ENCODE measurements around the gene MPPED1.

The MPPED1 gene

DNA sequence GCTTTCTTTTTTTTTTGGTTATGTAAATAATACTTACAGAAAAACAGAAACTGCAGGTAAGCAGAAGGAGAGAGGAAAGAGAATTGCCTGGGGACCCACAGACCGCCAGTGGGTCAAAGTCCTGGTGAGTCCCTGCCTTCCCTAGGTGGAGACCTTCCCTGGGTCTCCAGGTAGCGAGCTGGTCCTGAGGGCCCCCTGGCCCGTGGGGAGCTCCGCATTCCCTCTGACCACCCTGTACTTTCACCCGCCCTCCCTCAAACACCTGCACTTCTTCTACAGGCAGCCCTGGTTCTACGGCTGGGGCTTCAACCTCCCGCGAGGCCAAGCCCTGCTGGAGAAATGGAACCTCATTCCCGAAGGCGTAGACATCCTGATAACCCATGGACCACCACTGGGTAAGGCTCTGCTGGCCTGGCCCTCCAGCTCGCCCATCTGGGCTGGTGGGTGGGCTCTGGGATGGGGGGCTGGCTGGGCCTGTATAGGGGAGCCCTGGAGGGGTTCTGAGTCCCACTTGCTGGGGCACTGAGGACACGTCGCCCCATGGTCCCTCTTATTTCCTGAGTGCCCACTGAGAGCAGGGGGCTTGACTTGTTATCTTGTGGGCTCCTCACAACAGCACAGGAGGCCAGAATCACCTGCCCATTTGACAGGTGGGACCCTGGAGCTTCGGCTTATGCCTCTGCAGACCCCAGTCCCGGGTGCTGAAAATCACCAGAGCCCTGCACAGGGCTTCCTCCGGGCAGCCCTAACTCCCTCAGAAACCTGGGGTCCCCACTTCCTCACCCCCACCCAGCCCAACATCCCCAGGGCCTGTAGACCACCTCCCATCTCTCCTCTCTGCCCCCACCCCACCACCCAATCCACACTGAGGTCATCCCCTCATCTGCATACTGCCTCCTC lies 86.4 kb downstream of the MPPED1 start:
- DNase-seq (ENCODE audit: low read depth in 2 of 2): no peak

DNA sequence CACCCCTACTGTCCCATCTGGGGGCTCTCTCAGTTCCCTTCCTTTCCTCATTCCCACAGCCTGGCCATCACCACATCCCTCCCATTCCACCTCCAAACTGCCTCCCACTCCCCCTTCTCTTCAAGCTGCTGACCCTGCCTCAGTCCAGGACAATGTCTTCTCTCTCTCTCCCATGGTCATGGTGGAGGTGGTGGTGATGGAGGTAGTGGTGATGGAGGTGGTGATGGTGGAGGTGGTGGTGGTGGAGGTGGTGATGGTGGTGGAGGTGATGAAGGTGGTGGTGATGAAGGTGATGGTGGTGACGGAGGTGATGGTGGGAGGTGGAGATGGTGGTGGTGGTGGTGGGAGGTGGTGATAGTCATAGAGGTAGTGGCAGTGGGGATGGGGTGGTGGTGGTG lies 87.0 kb downstream of the MPPED1 start:
- DNase-seq (ENCODE audit: low read depth in 2 of 2): no peak

DNA sequence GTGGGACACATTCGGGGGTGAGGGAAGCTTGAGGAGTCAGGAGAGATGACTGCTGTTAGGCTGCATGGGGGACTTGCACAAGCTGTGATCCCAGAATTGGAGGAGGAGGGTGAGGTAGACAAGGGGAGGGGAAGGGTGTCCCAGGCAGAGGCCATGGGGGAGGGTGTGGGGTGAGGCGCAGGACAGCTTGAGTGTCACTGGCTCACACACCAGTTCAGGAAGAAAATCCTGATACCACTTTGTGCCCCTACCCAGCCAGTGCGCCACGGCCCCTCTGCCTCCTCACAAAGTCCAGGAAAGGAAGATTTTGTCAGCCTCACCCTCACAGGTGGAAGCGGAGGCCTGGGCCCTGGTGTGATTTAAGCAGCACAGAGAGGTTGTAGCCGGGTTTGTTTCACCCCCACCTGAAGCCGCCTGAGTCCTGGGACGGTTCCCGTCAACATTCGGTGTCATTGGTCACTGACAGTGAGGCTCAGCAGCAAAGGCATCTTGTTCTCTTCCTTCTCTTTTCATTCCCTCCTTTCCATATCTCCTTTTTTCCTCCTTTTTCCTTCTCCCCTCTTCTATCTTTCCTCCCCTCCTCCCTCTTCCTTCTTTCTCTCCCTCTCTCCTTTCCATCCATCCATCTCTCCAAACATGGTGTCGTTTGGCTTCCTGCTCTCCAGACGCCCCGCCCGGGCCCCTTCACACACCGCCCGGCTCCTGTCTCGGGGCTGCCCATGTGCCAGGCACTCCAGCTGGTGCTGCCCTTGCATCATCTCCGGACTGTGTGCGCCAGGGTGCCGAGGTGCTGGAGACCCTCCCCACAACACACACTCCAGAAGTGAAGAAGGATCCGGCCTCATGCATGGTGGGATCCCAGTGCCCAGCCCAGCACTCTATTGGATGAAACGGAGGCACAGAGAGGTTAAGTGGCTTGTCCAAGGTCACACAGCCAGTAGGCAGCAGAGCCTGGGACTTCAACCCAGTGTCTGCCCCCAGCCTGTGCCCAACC lies 89.3 kb downstream of the MPPED1 start:
- DNase-seq (ENCODE audit: low read depth in 2 of 2): no peak

DNA sequence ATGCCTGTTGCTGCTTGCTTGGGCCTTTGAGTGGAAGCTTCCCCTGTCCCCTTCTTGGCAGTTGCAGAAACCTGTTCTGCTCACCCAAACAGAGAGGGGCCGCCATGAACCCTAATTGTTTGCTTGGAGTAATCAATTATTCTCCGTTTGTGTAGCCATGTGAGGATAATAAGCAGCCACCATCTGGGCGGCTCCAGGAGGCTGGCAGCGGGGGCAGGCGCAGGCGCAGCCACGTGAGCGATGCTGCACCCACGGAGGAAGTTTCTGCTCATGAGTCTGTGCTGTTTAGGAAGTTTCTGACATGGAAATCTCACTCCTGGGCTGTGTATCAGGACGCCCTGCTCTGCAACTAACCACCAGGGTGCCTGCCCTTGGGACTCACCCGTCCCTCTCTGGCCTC lies 90.1 kb downstream of the MPPED1 start:
- no peak for DNase-seq (ENCODE audit: low read depth in 2 of 2)

DNA sequence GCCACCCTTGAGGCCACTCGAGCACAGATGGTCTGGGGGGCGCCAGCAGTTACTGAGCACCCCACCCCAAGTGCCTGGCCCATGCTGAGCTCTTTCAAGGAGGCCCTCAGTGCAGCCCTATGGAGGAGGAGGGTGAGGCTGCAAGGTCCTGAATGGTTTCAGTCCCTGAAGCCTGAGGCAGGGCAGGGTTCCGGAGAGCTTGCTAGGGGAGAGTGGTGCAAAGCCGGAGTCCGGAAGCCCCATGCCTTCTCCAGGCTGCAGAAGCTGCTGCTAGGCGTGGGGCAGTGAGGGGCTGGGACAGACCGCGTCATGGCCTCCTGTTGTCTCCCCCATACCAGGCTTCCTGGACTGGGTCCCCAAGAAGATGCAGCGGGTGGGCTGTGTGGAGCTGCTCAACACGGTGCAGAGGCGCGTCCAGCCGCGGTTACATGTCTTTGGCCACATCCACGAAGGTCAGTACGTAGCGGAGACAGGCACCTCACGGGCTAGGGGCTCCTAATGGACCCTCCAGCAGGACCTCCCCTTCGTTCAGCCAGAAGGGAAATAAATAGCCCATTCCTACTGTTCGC lies 90.6 kb downstream of the MPPED1 start:
- DNase-seq (ENCODE audit: low read depth in 2 of 2): no peak

DNA sequence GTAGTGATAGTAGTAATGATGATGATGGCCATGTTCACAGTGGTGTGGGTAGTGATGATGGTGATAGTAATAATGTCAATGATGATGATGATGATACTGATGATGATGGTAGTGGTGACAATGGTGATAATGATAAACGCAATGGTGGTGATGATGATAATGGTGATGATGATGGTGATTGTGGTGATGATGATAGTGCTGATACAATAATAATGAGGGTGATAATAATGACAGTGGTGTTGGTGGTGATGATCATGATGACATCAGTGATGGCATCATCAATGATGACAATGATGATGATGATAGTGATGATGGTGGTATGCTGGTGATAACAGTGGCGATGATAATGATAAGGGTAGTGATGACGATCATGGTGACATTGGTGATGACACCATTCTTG lies 92.3 kb downstream of the MPPED1 start:
- DNase-seq (ENCODE audit: low read depth in 2 of 2): no peak

DNA sequence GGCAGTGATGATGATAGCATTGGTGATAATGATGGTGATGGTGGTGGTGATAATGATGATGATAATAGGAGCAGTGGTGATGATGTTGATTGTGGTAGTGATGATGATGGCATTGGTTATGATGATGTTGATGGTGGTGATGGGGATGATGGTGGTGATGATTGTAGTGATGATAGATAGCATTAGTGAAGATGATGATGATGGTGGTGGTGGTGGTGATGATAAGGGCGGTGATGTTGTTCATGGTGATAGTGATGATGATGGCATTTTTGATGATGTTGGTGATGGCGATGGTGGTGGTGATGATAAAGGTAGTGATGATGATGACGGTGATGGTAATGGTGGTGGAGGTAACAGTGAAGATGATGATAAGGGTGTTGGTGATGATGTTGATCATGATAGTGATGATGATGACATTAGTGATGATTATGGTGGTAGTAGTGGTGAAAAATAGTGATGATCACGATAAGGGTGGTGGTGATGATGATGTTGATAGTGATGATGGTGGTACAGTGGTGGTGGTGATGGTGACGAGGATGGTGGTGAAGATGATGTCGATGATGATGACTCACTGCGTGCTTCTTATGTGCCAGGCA lies 93.0 kb downstream of the MPPED1 start:
- no peak for DNase-seq (ENCODE audit: low read depth in 2 of 2)

DNA sequence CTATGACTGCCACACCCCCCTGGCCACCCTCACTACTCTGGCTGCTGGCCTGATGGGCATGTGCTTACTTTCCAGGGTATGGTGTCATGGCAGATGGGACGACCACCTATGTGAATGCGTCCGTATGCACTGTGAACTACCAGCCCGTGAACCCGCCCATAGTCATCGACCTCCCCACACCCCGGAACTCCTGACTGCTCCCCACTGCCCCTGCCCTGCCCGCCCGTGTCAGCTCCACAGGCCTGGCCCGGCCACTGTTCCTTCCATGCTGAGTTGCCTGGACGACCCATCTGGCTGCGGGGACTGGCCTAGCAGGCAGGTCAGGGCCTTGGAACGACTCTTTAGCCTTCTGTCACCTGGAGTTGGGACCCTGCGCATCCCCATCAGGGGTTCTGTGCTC lies 93.6 kb downstream of the MPPED1 start:
- DNase-seq (ENCODE audit: low read depth in 2 of 2): no peak

DNA sequence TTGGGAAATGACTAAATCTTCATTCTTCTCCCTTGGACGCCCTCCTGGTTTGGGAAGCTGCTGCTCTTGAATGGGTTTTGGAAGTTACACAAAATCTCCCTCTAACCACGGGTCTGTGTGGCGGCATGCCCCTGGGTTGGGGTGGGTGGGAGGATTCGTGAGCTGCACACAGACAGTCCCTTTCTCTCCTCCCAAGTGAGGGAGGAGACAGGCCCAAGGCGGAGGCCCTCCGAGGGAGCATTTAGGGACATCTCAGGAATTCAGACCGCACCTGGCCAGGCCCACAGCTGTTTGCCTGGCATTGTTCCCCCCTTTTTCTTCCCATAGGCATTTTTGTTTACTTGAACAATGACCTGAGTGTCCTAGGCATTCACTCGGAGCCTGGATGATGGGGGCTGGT lies 94.1 kb downstream of the MPPED1 start:
- no peak for DNase-seq (ENCODE audit: low read depth in 2 of 2)

DNA sequence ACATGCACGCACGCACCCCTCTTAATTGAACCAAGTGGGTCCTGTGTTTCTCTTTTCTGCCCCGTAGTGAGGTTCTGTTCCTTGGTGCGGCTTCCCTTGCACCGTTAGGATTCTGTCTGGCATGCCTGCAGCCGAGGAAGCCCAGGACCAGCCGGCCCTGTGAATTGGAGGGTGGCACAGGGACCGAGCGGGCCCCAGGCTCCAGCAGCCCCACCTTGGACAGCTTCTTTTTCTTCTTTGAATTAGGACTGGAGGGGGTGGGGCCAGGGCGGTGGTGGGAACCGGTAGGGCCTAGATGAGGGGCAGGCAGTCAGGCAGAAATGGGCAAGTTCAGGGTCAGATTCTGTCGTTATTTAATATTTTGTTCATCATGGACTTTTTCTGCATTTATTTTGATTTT lies 94.7 kb downstream of the MPPED1 start:
- DNase-seq (ENCODE audit: low read depth in 2 of 2): no peak

DNA sequence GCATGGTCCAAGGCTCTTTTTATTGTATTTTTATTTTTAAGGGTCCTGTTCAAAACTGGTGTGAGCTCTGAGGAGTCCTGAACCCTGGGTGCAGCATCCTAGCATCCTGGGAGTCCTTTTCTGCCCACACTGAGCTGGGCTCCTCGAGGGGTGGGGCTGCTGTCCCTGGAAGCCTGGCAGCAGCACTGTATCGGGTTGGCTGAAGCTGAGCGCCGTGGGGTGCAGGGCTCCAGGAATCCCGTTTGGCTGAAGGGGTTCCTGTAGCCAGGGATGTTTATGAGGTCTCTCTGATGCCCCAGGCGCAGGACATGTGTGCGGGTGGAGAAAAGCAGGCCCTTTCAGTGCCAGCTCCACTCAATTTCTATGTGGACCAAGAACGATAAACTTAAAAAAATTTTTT lies 95.4 kb downstream of the MPPED1 start:
- DNase-seq (ENCODE audit: low read depth in 2 of 2): no peak

DNA sequence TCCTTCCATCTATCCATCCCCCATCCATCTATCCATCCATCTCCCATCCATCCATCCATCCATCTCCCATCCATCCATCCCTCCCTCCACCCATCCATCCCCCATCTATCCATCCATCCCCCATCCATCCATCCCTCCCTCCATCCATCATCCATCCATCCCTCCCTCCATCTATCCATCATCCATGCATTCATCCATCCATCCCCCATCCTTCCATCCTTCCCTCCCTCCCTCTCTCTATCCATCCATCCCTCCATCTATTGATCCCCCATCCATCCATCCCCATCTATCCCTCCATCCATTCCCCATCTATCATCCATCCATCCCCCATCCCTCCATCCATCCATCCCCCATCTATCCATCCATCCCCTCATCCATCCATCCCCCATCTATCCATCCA lies 96.7 kb downstream of the MPPED1 start:
- DNase-seq (ENCODE audit: low read depth in 2 of 2): no peak

DNA sequence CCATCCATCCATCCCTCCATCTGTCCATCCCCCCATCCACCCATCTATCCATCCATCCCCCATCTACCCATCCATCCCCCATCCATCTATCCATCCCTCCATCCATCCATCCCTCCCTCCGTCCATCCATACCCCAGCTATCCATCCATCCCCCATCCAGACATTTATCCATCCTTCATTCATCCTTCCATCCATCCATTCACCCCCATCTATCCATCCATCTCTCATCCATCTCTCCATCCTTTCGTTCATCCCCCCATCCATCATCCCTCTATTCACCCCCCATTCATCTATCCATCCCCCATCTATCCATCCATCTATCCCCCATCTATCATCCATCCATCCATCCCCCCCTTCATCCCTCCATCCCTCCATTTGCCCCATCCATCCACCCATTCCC lies 97.5 kb downstream of the MPPED1 start:
- DNase-seq (ENCODE audit: low read depth in 2 of 2): no peak

DNA sequence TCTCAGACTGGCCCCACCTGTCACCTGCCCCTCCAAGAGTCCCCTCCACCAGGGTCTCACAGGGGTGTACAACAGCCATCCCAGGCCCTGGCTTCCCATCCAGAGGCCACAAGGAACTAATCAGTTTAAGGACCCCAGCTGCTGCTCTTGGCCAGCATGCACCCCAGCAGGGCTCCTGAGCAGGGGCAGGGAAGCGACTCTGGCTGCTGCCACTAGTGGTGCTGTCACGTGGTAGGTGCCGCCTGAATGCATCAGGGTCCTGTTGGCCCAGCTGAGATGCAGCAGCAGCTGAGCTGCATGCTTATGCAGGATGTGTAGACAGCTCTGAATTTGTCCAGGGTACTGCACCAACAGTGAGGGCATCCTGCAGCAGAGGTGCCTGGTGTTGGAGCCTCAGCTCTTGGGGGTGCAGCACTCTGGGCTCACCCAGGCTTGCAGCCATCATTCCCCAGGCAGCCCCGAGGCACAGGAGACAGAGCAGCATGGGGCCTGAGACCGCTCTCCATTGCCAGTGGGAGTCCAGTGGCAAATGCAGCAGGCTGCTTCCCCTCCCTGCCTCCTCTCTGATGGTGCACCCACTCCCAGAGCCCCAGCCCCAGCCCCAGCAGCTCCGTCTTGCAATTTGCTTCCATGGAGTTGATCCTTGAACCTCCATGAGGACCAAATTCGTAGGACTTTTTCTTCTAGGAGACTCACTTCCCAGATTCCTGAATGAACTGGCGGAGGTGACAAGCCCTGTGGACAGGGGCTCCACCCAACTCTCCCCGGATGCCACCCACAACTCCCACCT lies 98.7 kb downstream of the MPPED1 start:
- DNase-seq (ENCODE audit: low read depth in 2 of 2): no peak

DNA sequence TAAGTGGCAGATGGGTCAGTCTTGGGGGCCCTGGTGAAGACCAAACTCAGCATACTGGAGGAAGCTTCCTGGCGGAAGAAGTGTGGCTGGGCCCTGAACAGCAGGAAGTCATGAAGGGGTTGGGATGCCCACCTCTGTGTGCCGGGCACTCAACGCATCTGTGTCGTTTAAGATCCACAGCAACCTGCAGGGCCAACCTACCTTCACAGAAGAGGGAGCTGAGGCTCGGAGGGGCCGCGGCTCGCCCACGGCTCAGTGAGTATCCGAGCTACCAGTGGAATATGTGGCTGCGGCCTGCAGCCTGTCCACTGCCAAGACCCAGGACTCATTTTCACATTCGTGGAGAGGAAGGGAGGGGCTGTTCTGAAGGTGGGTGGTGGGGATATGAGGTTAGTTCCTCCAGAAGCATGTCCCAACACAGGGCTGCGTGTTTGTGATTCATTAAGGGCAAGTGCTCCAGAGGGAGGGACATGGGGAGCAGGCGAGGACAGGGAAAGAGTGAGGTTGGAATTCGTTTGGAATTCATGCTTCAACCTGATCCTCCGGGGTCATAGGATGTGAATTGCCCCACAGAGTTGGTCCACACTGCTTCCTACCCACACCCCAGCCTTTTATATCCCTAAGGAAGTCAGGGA lies 99.6 kb downstream of the MPPED1 start:
- DNase-seq (ENCODE audit: low read depth in 2 of 2): no peak

DNA sequence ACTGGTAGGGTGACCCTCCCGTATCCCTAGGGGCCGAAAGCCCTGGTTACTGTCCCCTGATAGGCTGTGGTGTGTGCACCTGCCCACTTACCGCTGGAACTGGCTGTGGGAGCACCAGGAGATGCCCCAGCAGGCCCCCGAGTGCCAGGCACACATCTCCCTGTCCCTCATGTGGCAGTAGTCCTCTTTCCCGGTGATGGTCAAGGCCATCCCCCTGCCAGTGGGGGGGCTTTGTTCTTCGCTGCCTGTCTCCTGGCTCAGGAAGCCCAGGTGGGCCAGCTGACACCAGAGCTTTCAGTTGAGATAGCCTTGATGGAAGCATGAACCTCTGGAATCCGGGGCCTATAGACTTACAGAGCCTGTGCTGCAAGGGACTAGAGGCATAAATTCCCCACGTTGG lies 100.5 kb downstream of the MPPED1 start:
- no peak for DNase-seq (ENCODE audit: low read depth in 2 of 2)

DNA sequence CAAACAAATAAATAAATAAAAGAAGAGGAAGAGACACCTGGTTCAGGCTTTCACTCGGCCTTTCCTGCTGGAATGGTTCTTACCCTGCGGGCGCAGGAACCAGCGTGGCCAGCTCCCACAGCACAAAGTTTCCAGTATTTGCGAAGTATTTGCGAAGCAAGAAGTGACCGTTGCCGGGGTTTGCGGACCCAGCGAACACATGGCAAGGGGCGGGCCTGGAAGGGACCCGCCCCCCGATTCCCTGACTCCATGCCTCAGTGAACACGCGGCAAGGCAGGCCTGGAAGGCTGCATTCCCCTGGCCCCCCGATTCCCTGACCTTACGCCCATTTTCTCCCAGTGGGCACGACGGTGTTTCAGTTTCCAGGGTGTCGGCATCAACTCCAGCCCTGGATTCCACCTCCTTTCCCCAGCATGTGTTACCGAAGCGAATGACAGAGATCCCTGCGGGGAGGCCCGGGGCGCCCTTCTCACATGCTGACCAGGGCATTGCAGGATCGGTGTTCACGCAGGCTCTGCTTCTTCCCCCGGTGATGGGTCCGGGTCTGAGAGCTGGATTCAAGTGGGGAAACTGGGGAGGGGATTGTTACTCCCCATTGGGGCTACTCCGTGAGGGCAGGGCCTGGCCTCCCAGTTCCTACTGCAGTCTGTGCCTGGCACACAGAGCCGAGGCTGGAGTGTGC lies 102.8 kb downstream of the MPPED1 start:
- DNase-seq (ENCODE audit: low read depth in 2 of 2): no peak

DNA sequence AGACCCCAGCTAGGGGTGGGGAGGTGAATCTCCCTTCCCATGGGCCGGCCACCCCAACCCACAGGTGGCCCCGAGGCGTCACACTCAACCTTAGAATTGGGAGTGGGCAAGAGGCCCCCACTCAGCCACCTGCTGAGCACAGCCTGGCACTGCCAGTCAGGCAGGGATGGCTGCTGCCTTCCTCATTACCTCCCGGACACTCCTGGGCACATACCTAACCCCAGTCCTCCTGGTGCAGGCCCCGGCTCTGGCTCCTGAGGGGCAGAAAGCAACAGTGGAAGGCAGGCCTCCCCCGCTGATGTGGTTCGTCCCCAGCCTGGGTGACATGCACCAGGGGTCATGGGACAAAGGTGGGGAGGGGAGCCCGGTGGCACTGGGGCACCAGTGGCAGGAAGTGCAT lies 103.6 kb downstream of the MPPED1 start:
- no peak for DNase-seq (ENCODE audit: low read depth in 2 of 2)

DNA sequence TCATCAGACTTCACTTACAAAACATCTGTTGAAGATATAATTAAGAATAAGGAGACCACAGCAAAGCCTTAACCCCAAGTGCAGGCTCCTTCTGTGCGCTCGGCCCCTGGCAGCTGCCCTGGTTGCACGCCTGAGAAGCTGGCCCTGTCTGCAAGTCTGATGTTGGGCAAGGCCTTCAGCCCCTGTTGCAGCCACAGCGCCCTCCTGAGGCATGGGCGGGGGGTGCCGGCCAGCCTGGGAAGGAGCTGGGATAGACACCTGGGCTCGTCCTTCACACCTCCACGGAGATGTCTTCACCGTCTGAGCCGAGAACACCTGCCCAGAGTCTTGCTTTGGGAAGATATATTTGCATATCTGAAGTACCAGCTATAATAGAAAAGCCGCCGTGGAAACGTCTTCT lies 104.1 kb downstream of the MPPED1 start:
- no peak for DNase-seq (ENCODE audit: low read depth in 2 of 2)

DNA sequence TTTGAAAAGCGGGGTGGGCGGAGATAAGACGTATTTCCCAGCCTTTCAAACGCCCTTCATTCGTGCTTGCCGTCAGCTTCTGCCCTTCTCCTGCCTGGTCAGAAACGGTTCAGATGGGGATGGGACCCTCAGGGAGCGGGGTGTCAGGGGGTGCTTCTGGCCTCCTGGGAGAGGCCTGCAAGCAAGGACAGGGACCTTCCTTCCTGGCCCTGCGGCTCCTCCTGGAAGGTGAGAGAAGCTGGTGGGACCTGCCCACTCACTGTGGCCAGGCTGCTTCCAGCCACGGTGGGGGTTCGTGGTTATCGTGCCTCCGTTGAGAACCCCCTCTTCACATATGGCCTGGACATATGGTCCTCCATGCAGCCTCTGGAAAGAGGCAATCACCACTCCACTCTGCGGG lies 104.6 kb downstream of the MPPED1 start:
- no peak for DNase-seq (ENCODE audit: low read depth in 2 of 2)

Data from fibroblast of skin of left biceps (primary cell).